Stimulated activated CD4-positive, alpha-beta T cell treated with anti-CD3 and anti-CD28 coated beads, Interleukin-1b, Interleukin-23, amount 100 ng/mL, for 1 hour (primary cell): ENCODE data around the gene ACIN1.

Source experiments
- DNase-seq, 2 donors: peaks; one replicate each; pipeline ENCODE4 v3.0.0-alpha.2; 2020; ENCODE audit warnings: low read depth in 2 of 2

The ACIN1 gene

GRCh38 chr14:23043754-23044153 is 51.2 kb downstream of the ACIN1 start:
- DNase-seq: no peak

GRCh38 chr14:23043145-23043544 is 51.8 kb downstream of the ACIN1 start:
- no peak for DNase-seq

- DNase-seq: no peak
Measured at GRCh38 chr14:23042162-23042965, 52.6 kb downstream of the ACIN1 start, which contains the start of gene PSMB11. PSMB11 (plus strand) TSS chr14:23042212; CDS start chr14:23042226, 14 bp downstream.

GRCh38 chr14:23041729-23042128 is 53.2 kb downstream of the ACIN1 start:
- DNase-seq: no peak

GRCh38 chr14:23040100-23040499 is 54.8 kb downstream of the ACIN1 start:
- no peak for DNase-seq

GRCh38 chr14:23035303-23036144 is 59.4 kb downstream of the ACIN1 start:
- no peak for DNase-seq

GRCh38 chr14:23034498-23035302 is 60.2 kb downstream of the ACIN1 start, which contains the start of gene PSMB5:
PSMB5 (minus strand) TSS chr14:23034900; CDS start chr14:23034881, 19 bp downstream.
- DNase-seq: peak; percentile 55 to 63

GRCh38 chr14:23033801-23034497 is 61.0 kb downstream of the ACIN1 start:
- no peak for DNase-seq

- no peak for DNase-seq
Measured at GRCh38 chr14:23033251-23033727, 61.6 kb downstream of the ACIN1 start.

GRCh38 chr14:23030936-23031335 is 64.0 kb downstream of the ACIN1 start:
- DNase-seq: no peak

- no peak for DNase-seq
Measured at GRCh38 chr14:23028799-23029198, 66.1 kb downstream of the ACIN1 start.

GRCh38 chr14:23025151-23025814 is 69.7 kb downstream of the ACIN1 start:
- no peak for DNase-seq

GRCh38 chr14:23024612-23025075 is 70.3 kb downstream of the ACIN1 start:
- DNase-seq: no peak

- DNase-seq: no peak
Measured at GRCh38 chr14:23023795-23024152, 71.2 kb downstream of the ACIN1 start.

- no peak for DNase-seq
Measured at GRCh38 chr14:23023022-23023794, 71.7 kb downstream of the ACIN1 start.

- DNase-seq: no peak
Measured at GRCh38 chr14:23021889-23022442, 73.0 kb downstream of the ACIN1 start.

GRCh38 chr14:23021434-23021833 is 73.5 kb downstream of the ACIN1 start:
- no peak for DNase-seq

- no peak for DNase-seq
Measured at GRCh38 chr14:23020143-23021128, 74.5 kb downstream of the ACIN1 start.
